WTC11 (cell line): Measurements from ENCODE around the gene BRSK1. TPM values are rescaled to one million over a fixed set of nuclear protein-coding genes. Genes with fewer than 3 reads are reported as not detected.

Experiments used
- ATF1 ChIP-seq: sonication (generic); formaldehyde crosslinking; IDR thresholded peaks from 2 replicates; pipeline ENCODE4 v1.8.1; 2023; ENCODE audit warnings: mild to moderate bottlenecking, moderate library complexity, missing genetic modification reagents
- CBFB ChIP-seq: sonication (generic); formaldehyde crosslinking; IDR thresholded peaks from 2 replicates; pipeline ENCODE4 v1.8.1; 2022; ENCODE audit warnings: mild to moderate bottlenecking, low read depth, missing genetic modification reagents
- CREM ChIP-seq: sonication (generic); formaldehyde crosslinking; IDR thresholded peaks from 2 replicates; pipeline ENCODE4 v1.8.1; 2022; ENCODE audit warnings: mild to moderate bottlenecking, missing genetic modification reagents, moderate library complexity
- ESRRA ChIP-seq: sonication (generic); formaldehyde crosslinking; IDR thresholded peaks from 2 replicates; pipeline ENCODE4 v1.8.1; 2022; ENCODE audit warnings: mild to moderate bottlenecking, missing genetic modification reagents, borderline replicate concordance
- GTF2I ChIP-seq: fragments of 250-450 bp; sonication (Bioruptor Pico); conservative IDR thresholded peaks from 2 replicates; pipeline ENCODE4 v1.4.0; 2021; ENCODE audit warnings: mild to moderate bottlenecking
- HMGA2 ChIP-seq: fragments of 250-450 bp; sonication (Bioruptor Pico); IDR thresholded peaks from 2 replicates; pipeline ENCODE4 v1.4.0; 2021; ENCODE audit warnings: mild to moderate bottlenecking, moderate library complexity
- KAT7 ChIP-seq: sonication (generic); formaldehyde crosslinking; IDR thresholded peaks from 2 replicates; pipeline ENCODE4 v1.8.1; 2023; ENCODE audit warnings: missing genetic modification reagents, mild to moderate bottlenecking, borderline replicate concordance
- MXD4 ChIP-seq: fragments of 250-450 bp; sonication (Bioruptor Pico); IDR thresholded peaks from 2 replicates; pipeline ENCODE4 v1.8.0; 2021; ENCODE audit warnings: mild to moderate bottlenecking, moderate library complexity, borderline replicate concordance
- NFATC4 ChIP-seq: fragments of 250-450 bp; sonication (Bioruptor Pico); IDR thresholded peaks from 2 replicates; pipeline ENCODE4 v1.9.0; 2021; ENCODE audit warnings: mild to moderate bottlenecking
- NFE2L1 ChIP-seq: sonication (generic); formaldehyde crosslinking; IDR thresholded peaks from 2 replicates; pipeline ENCODE4 v1.8.1; 2023; ENCODE audit warnings: missing genetic modification reagents
- SMAD4 ChIP-seq: sonication (generic); formaldehyde crosslinking; IDR thresholded peaks from 2 replicates; pipeline ENCODE4 v1.8.0; 2022; ENCODE audit warnings: mild to moderate bottlenecking, missing genetic modification reagents
- TP53 ChIP-seq: sonication (generic); formaldehyde crosslinking; IDR thresholded peaks from 2 replicates; pipeline ENCODE4 v1.8.1; 2023; ENCODE audit warnings: mild to moderate bottlenecking, missing genetic modification reagents
- ZNF121 ChIP-seq: sonication (generic); formaldehyde crosslinking; IDR thresholded peaks from 2 replicates; pipeline ENCODE4 v1.8.0; 2023; ENCODE audit warnings: missing genetic modification reagents
- ZNF232 ChIP-seq: sonication (generic); formaldehyde crosslinking; IDR thresholded peaks from 2 replicates; pipeline ENCODE4 v1.8.0; 2022; ENCODE audit warnings: mild to moderate bottlenecking, missing genetic modification reagents
- ZNF671 ChIP-seq: fragments of 250-450 bp; sonication (Bioruptor Pico); IDR thresholded peaks from 2 replicates; pipeline ENCODE4 v1.8.0; 2021; ENCODE audit warnings: mild to moderate bottlenecking
- total RNA-seq: library from RNA; stranded (reverse); gene quantifications from 3 replicates; pipeline ENCODE4 v1.2.3, GENCODE V29; 2021
- TF ChIP-seq, protein P1 (sequence below): sonication (generic); formaldehyde crosslinking; IDR thresholded peaks from 2 replicates; pipeline ENCODE4 v1.8.0; 2023; ENCODE audit warnings: missing genetic modification reagents
- TF ChIP-seq, protein P2 (sequence below): sonication (generic); formaldehyde crosslinking; IDR thresholded peaks from 2 replicates; pipeline ENCODE4 v1.8.1; 2023; ENCODE audit warnings: mild to moderate bottlenecking, missing genetic modification reagents
- TF ChIP-seq, protein P3 (sequence below): fragments of 250-450 bp; sonication (Bioruptor Pico); conservative IDR thresholded peaks from 2 replicates; pipeline ENCODE4 v1.9.0; 2021; ENCODE audit warnings: mild to moderate bottlenecking
- TF ChIP-seq, protein P4 (sequence below): sonication (generic); formaldehyde crosslinking; IDR thresholded peaks from 2 replicates; pipeline ENCODE4 v1.8.0; 2022; ENCODE audit warnings: mild to moderate bottlenecking, missing genetic modification reagents
- TF ChIP-seq, protein P5 (sequence below): fragments of 250-450 bp; sonication (Bioruptor Pico); IDR thresholded peaks from 2 replicates; pipeline ENCODE4 v1.8.0; 2021; ENCODE audit warnings: mild to moderate bottlenecking
- TF ChIP-seq, protein P6 (sequence below): fragments of 250-450 bp; sonication (Bioruptor Pico); IDR thresholded peaks from 2 replicates; pipeline ENCODE4 v1.9.0; 2021; ENCODE audit warnings: moderate library complexity, mild to moderate bottlenecking, inconsistent platforms, borderline replicate concordance
- TF ChIP-seq, protein P7 (sequence below): fragments of 250-450 bp; sonication (Bioruptor Pico); IDR thresholded peaks from 2 replicates; pipeline ENCODE4 v2.1.2; 2022; ENCODE audit warnings: mild to moderate bottlenecking, moderate library complexity
- TF ChIP-seq, protein P8 (sequence below): sonication (generic); formaldehyde crosslinking; IDR thresholded peaks from 2 replicates; pipeline ENCODE4 v1.8.0; 2022; ENCODE audit warnings: mild to moderate bottlenecking, missing genetic modification reagents
- TF ChIP-seq, protein P9 (sequence below): sonication (generic); formaldehyde crosslinking; conservative IDR thresholded peaks from 2 replicates; pipeline ENCODE4 v1.8.1; 2022; ENCODE audit warnings: mild to moderate bottlenecking, missing genetic modification reagents
- TF ChIP-seq, protein P10 (sequence below): sonication (generic); formaldehyde crosslinking; conservative IDR thresholded peaks from 2 replicates; pipeline ENCODE4 v1.8.1; 2023; ENCODE audit warnings: mild to moderate bottlenecking, low read depth, missing genetic modification reagents, moderate library complexity

The BRSK1 gene
- total RNA-seq, 1 experiment from 2014 or later, result 52.4 TPM

DNA sequence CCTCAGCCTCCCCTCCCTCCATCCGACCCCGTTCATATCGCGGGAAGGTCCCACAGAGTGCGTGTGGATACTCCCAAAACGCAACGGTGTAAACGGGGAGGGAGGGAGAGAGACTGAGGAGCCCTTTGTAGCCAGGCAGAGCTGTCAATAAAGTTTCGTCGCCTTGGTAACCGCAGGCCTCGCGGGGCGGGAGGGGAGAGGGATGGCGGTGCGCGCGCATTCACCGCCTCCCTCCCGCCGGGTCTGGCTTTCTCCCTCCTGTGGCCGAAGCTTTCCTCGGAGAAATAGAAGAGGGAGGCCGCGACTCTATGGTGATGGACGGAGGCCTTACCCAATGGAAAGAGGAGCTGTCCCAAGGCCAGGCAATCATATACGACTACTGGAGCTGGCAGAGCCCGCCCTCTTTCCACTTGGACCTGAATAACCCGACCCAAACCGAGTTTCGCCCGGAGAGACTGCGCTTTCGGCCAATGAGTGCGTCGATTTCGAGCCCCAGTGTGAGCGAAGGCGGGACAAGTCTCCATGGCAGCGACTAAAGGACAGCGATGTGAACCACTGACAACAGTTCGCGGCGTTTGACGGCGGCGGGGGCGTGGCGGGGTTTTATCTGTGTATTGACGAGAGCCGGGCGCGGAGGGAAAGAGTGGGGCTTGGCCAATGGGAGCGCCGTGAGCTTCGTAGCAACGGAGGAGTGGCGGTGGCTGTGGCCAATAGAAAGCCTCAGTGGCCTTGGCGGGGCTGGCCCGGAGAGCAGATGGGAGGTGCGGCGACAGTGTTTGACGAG, 55.5 kb downstream of the BRSK1 start, which contains the start of gene KMT5C (continued):
- TF ChIP-seq, protein P1, sequence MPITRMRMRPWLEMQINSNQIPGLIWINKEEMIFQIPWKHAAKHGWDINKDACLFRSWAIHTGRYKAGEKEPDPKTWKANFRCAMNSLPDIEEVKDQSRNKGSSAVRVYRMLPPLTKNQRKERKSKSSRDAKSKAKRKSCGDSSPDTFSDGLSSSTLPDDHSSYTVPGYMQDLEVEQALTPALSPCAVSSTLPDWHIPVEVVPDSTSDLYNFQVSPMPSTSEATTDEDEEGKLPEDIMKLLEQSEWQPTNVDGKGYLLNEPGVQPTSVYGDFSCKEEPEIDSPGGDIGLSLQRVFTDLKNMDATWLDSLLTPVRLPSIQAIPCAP (CRISPR knock-in tag), result no peak
- TF ChIP-seq NFATC4, result no peak
- TF ChIP-seq ZNF232 (CRISPR knock-in tag), result no peak
- no peak for TF ChIP-seq ESRRA (CRISPR knock-in tag)
- no peak for TF ChIP-seq SMAD4 (CRISPR knock-in tag)
- peak; percentile 33; the same call in 1 of the 2 replicates for TF ChIP-seq CREM (CRISPR knock-in tag)
- TF ChIP-seq, protein P2, sequence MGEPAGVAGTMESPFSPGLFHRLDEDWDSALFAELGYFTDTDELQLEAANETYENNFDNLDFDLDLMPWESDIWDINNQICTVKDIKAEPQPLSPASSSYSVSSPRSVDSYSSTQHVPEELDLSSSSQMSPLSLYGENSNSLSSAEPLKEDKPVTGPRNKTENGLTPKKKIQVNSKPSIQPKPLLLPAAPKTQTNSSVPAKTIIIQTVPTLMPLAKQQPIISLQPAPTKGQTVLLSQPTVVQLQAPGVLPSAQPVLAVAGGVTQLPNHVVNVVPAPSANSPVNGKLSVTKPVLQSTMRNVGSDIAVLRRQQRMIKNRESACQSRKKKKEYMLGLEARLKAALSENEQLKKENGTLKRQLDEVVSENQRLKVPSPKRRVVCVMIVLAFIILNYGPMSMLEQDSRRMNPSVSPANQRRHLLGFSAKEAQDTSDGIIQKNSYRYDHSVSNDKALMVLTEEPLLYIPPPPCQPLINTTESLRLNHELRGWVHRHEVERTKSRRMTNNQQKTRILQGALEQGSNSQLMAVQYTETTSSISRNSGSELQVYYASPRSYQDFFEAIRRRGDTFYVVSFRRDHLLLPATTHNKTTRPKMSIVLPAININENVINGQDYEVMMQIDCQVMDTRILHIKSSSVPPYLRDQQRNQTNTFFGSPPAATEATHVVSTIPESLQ (CRISPR knock-in tag), result no peak
- TF ChIP-seq, protein P3, sequence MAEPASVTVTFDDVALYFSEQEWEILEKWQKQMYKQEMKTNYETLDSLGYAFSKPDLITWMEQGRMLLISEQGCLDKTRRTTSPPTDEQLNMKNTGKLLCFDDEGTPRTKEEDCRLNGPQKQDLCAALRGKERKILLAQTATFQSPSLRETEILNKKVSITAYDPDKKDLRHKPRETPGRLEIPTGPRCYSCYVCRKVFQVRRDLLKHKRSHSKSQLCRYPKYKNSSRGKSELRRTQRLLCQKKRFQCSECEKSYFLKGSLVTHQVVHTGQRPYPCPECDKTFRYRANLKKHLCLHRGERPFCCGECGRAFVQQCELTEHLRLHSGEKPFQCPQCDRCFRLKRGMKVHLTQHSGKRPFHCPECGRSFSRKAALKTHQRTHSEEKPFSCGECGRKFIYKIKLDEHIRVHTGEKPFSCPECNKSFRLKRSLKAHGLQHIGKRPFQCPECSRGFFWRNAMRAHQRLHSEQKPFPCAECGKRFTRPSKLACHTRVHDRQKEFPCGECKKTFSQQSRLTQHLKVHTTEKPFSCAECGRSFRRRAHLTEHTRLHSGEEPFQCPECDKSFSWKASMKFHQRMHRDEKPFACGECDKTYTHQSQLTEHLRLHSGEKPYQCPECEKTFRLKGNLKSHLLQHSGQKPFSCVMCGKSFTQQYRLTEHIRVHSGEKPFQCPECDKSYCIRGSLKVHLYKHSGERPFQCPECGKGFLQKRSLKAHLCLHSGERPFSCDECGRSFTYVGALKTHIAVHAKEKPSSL (CRISPR knock-in tag), result no peak
- TF ChIP-seq, protein P4, sequence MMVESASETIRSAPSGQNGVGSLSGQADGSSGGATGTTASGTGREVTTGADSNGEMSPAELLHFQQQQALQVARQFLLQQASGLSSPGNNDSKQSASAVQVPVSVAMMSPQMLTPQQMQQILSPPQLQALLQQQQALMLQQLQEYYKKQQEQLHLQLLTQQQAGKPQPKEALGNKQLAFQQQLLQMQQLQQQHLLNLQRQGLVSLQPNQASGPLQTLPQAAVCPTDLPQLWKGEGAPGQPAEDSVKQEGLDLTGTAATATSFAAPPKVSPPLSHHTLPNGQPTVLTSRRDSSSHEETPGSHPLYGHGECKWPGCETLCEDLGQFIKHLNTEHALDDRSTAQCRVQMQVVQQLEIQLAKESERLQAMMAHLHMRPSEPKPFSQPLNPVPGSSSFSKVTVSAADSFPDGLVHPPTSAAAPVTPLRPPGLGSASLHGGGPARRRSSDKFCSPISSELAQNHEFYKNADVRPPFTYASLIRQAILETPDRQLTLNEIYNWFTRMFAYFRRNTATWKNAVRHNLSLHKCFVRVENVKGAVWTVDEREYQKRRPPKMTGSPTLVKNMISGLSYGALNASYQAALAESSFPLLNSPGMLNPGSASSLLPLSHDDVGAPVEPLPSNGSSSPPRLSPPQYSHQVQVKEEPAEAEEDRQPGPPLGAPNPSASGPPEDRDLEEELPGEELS (CRISPR knock-in tag), result no peak
- no peak for TF ChIP-seq GTF2I
- no peak for TF ChIP-seq HMGA2
- no peak for TF ChIP-seq KAT7 (CRISPR knock-in tag)
- TF ChIP-seq, protein P5, sequence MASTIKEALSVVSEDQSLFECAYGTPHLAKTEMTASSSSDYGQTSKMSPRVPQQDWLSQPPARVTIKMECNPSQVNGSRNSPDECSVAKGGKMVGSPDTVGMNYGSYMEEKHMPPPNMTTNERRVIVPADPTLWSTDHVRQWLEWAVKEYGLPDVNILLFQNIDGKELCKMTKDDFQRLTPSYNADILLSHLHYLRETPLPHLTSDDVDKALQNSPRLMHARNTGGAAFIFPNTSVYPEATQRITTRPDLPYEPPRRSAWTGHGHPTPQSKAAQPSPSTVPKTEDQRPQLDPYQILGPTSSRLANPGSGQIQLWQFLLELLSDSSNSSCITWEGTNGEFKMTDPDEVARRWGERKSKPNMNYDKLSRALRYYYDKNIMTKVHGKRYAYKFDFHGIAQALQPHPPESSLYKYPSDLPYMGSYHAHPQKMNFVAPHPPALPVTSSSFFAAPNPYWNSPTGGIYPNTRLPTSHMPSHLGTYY, result no peak
- TF ChIP-seq ZNF121 (CRISPR knock-in tag), result no peak
- TF ChIP-seq ZNF671, result no peak
- no peak for TF ChIP-seq MXD4 (CRISPR knock-in tag)
- TF ChIP-seq CBFB (CRISPR knock-in tag), result no peak
- TF ChIP-seq, protein P6, sequence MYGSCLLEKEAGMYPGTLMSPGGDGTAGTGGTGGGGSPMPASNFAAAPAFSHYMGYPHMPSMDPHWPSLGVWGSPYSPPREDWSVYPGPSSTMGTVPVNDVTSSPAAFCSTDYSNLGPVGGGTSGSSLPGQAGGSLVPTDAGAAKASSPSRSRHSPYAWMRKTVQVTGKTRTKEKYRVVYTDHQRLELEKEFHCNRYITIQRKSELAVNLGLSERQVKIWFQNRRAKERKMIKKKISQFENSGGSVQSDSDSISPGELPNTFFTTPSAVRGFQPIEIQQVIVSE, result no peak
- TF ChIP-seq NFE2L1 (CRISPR knock-in tag), result no peak
- TF ChIP-seq, protein P7, sequence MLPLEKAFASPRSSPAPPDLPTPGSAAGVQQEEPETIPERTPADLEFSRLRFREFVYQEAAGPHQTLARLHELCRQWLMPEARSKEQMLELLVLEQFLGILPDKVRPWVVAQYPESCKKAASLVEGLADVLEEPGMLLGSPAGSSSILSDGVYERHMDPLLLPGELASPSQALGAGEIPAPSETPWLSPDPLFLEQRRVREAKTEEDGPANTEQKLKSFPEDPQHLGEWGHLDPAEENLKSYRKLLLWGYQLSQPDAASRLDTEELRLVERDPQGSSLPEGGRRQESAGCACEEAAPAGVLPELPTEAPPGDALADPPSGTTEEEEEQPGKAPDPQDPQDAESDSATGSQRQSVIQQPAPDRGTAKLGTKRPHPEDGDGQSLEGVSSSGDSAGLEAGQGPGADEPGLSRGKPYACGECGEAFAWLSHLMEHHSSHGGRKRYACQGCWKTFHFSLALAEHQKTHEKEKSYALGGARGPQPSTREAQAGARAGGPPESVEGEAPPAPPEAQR (CRISPR knock-in tag), result no peak
- no peak for TF ChIP-seq ATF1 (CRISPR knock-in tag)
- TF ChIP-seq, protein P8, sequence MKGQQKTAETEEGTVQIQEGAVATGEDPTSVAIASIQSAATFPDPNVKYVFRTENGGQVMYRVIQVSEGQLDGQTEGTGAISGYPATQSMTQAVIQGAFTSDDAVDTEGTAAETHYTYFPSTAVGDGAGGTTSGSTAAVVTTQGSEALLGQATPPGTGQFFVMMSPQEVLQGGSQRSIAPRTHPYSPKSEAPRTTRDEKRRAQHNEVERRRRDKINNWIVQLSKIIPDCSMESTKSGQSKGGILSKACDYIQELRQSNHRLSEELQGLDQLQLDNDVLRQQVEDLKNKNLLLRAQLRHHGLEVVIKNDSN (CRISPR knock-in tag), result no peak
- TF ChIP-seq, protein P9, sequence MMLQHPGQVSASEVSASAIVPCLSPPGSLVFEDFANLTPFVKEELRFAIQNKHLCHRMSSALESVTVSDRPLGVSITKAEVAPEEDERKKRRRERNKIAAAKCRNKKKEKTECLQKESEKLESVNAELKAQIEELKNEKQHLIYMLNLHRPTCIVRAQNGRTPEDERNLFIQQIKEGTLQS (CRISPR knock-in tag), result no peak
- TF ChIP-seq TP53, result no peak
- TF ChIP-seq, protein P10, sequence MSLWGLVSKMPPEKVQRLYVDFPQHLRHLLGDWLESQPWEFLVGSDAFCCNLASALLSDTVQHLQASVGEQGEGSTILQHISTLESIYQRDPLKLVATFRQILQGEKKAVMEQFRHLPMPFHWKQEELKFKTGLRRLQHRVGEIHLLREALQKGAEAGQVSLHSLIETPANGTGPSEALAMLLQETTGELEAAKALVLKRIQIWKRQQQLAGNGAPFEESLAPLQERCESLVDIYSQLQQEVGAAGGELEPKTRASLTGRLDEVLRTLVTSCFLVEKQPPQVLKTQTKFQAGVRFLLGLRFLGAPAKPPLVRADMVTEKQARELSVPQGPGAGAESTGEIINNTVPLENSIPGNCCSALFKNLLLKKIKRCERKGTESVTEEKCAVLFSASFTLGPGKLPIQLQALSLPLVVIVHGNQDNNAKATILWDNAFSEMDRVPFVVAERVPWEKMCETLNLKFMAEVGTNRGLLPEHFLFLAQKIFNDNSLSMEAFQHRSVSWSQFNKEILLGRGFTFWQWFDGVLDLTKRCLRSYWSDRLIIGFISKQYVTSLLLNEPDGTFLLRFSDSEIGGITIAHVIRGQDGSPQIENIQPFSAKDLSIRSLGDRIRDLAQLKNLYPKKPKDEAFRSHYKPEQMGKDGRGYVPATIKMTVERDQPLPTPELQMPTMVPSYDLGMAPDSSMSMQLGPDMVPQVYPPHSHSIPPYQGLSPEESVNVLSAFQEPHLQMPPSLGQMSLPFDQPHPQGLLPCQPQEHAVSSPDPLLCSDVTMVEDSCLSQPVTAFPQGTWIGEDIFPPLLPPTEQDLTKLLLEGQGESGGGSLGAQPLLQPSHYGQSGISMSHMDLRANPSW (CRISPR knock-in tag), result no peak
